Activated CD4-positive, alpha-beta T cell treated with anti-CD3 and anti-CD28 coated beads, Interleukin-2, amount 50 U/mL, for 16 hours (primary cell): ENCODE results near the gene NEK10.

Experiments
- DNase-seq: peaks from one replicate; pipeline ENCODE4 v3.0.0-alpha.2; 2020

NEK10 gene

DNA sequence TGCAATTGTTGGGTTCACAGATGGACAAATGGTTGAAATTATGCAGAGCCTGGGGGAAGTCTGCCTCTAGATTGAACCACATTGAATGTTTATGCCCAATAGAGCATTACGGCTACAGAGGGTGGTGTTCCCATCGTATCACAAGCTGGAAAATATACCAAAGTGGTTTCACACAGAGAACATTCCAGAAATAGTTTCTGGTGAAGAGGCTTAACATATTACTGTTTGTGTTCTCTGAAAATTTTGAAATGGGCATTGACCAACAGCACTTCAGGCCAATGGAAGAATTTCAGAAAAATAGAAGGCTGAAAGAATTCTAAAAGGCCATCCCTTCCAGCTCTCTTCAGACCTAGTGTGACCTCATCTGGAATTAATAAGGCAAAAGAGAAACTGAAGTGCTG is 203.9 kb downstream of the NEK10 start:
- DNase-seq: no peak

DNA sequence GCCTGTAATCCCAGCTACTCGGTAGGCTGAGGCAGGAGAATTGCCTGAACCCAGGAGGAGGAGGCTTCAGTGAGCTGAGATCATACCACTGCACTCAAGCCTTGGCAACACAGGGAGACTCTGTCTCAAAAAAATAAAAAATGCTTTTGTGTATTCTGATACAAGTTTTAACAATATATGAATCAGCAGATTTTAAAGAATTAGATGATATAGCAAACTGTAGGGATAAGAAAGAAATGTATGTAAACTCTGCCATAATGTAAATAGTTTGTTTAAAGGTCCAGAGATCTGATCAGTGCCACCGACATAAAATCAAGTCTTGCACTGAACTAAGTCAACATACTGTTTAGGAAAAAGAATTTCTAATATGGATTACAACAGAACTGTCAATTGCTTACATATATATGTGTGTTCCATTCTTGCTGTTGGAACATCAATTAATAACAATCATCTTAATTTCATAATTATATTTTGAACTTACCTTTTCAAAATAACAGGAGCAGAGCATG is 208.3 kb downstream of the NEK10 start:
- no peak for DNase-seq

- no peak for DNase-seq
These were observed 209.0 kb downstream of the NEK10 start for GRCh38 chr3:27160146-27160545.

GRCh38 chr3:27147215-27147614 is 222.0 kb downstream of the NEK10 start:
- no peak for DNase-seq

- DNase-seq: no peak
These were observed 222.4 kb downstream of the NEK10 start for GRCh38 chr3:27146786-27147185.

DNA sequence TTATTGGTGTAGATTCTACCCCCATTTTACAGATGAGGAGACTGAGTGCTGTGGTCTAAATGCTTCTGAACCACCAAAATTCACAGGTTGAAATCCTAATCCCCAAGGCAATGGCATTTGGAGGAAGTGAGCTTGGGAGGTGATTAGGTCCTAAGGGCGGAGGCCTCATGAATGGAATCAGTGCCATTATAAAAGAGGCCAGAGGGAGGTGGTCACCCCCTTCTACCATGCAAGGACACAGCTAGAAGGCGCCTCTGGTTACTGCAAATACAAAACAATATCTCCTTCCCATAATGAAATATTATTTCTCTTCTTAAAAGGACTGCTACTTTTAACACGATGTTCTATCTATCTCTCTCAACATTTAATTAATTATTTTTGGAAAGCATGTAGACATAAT is 223.5 kb downstream of the NEK10 start:
- DNase-seq: no peak

GRCh38 chr3:27141668-27142067 is 227.5 kb downstream of the NEK10 start:
- DNase-seq: no peak

DNA sequence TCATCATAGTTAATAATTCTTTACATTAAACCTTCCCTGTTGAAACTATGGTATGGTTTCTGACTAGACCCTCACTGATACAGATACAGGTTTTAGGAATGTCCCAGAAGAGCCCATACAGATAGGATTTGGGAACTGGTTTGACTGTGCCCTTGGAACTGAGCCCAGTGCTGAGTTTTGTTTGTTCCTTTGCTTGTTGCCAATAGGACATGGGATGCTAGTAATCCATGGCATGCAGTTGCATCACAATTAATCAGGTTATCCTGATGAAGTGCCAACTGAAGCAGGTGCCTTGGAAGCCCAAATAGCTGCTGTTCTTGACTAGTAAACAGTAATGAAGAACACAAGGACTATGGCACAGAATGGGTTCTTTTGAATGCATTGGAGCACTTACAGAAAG is 230.6 kb downstream of the NEK10 start:
- DNase-seq: no peak

- DNase-seq: no peak
These were observed 231.2 kb downstream of the NEK10 start for GRCh38 chr3:27138005-27138404.

GRCh38 chr3:27134171-27134796 is 234.9 kb downstream of the NEK10 start:
- DNase-seq: peak; percentile 67

GRCh38 chr3:27133060-27133459 is 236.1 kb downstream of the NEK10 start:
- DNase-seq: no peak

- no peak for DNase-seq
These were observed 238.4 kb downstream of the NEK10 start for GRCh38 chr3:27130796-27131195.

GRCh38 chr3:27127879-27128278 is 241.3 kb downstream of the NEK10 start:
- no peak for DNase-seq

- DNase-seq: no peak
These were observed 242.0 kb downstream of the NEK10 start for GRCh38 chr3:27127195-27127594.

GRCh38 chr3:27125821-27126501 is 243.2 kb downstream of the NEK10 start:
- DNase-seq: no peak

- DNase-seq: no peak
These were observed 249.5 kb downstream of the NEK10 start for GRCh38 chr3:27119639-27120038.

- DNase-seq: no peak
These were observed 253.8 kb downstream of the NEK10 start for GRCh38 chr3:27115352-27115751.

DNA sequence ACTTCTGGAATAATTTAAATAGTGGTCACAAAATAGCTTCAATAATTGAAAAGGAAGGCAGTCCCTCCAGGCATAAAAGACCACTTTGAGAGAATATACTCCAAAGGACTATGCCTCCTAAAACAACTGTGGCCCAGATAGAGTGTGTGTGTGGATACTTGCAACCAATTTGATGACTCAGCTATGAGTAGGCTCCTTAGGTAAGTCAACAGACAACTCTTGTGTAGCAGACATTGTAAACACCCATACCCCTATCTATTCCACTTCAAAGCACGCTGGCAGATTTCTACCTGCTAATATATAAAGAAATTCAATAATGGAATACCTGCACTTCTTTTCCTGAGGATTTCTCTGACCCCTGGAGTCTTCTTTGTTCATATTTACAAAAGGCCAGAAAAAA is 254.5 kb downstream of the NEK10 start:
- DNase-seq: no peak

GRCh38 chr3:27114129-27114528 is 255.1 kb downstream of the NEK10 start:
- DNase-seq: no peak

DNA sequence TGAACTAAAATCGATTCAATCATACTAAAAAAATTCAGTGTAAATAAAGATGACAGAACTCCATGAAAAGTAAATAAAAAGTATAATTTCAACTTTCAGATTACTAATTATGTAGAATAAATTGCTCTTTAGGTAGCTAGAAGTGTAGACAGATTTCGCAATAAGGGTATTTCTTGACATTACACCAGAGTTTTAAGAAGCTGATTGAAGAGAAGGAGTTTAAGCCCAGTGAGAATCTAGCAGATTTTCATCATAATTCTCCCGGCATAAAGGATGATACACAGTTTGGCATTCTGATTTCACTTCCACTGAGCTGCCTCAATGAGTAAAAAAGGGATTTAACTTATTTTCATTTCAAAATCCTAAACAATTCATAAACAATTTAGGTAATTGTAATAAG is 259.2 kb downstream of the NEK10 start:
- DNase-seq: no peak

- no peak for DNase-seq
These were observed 260.9 kb downstream of the NEK10 start for GRCh38 chr3:27108322-27108721.

- no peak for DNase-seq
These were observed 263.3 kb downstream of the NEK10 start for GRCh38 chr3:27105904-27106303.

GRCh38 chr3:27097182-27097581 is 272.0 kb downstream of the NEK10 start:
- no peak for DNase-seq

GRCh38 chr3:27095553-27096222 is 273.5 kb downstream of the NEK10 start:
- no peak for DNase-seq
